GM23338 (cell line): Measurements from ENCODE around the gene E4F1. TPM values are rescaled to one million over a fixed set of nuclear protein-coding genes. Genes with fewer than 3 reads are reported as not detected.

ENCODE experiments used
- ATAC-seq: fragments of 200-7000 bp; cut with Tn5 transposase; 3 replicates; pipeline ENCODE4 v1.9.1; 2020
- DNase-seq: peaks from one replicate; pipeline ENCODE4 v3.0.0-alpha.2; 2015; ENCODE audit warnings: low spot score
- H2AFZ ChIP-seq: fragments of 200-600 bp; sonication (generic); 2 replicates; pipeline ENCODE4 v1.8.0; 2016; ENCODE audit warnings: antibody characterized with exemption, mild to moderate bottlenecking, moderate library complexity
- H3F3A ChIP-seq: fragments of 200-600 bp; sonication (generic); replicated peaks from 2 replicates; pipeline ENCODE4 v1.8.0; 2017; ENCODE audit warnings: antibody characterized with exemption, mixed run types, low read depth
- H3K27ac ChIP-seq: fragments of 200-600 bp; sonication (generic); 2 replicates; pipeline ENCODE4 v1.6.1; 2016; ENCODE audit warnings: low read depth
- H3K27me3 ChIP-seq: fragments of 200-600 bp; sonication (generic); 2 replicates; pipeline ENCODE4 v1.8.0; 2016; ENCODE audit warnings: mild to moderate bottlenecking, mixed run types, moderate library complexity; ENCODE audit not compliant: insufficient read depth
- H3K36me3 ChIP-seq: fragments of 200-600 bp; sonication (generic); 2 replicates; pipeline ENCODE4 v1.8.0; 2016; ENCODE audit warnings: mild to moderate bottlenecking; ENCODE audit not compliant: insufficient read depth
- H3K4me1 ChIP-seq: fragments of 200-600 bp; sonication (generic); 2 replicates; pipeline ENCODE4 v1.8.0; 2016; ENCODE audit warnings: mild to moderate bottlenecking, moderate library complexity; ENCODE audit not compliant: insufficient read depth
- H3K4me2 ChIP-seq: fragments of 200-600 bp; sonication (generic); 2 replicates; pipeline ENCODE4 v1.7.1; 2017; ENCODE audit warnings: mixed run types
- H3K4me3 ChIP-seq: fragments of 200-600 bp; sonication (generic); 2 replicates; pipeline ENCODE4 v1.6.1; 2016; ENCODE audit warnings: mixed run types
- H3K79me2 ChIP-seq: fragments of 200-600 bp; sonication (generic); replicated peaks from 2 replicates; pipeline ENCODE4 v1.8.0; 2017; ENCODE audit warnings: mild to moderate bottlenecking; ENCODE audit not compliant: insufficient read depth
- H3K9me2 ChIP-seq: fragments of 200-600 bp; sonication (generic); 2 replicates; pipeline ENCODE4 v1.8.0; 2017; ENCODE audit not compliant: insufficient read depth
- H4K20me1 ChIP-seq: fragments of 200-600 bp; sonication (generic); replicated peaks from 2 replicates; pipeline ENCODE4 v1.8.0; 2017; ENCODE audit warnings: mild to moderate bottlenecking; ENCODE audit not compliant: insufficient read depth
- H3K27ac Mint-ChIP-seq: 2 replicates; pipeline ENCODE4 v1.8.0; 2020; ENCODE audit warnings: inconsistent platforms, mild to moderate bottlenecking, moderate library complexity, mixed read lengths
- H3K27me3 Mint-ChIP-seq: 3 replicates; pipeline ENCODE4 v1.8.0; 2022; ENCODE audit warnings: low read depth, mild to moderate bottlenecking, moderate library complexity, mixed read lengths, inconsistent platforms; ENCODE audit not compliant: insufficient read depth, poor library complexity
- H3K36me3 Mint-ChIP-seq: 3 replicates; pipeline ENCODE4 v1.8.0; 2021; ENCODE audit warnings: low read depth, mild to moderate bottlenecking, inconsistent platforms, moderate library complexity, mixed read lengths
- H3K4me1 Mint-ChIP-seq: 3 replicates; pipeline ENCODE4 v1.8.0; 2020; ENCODE audit warnings: mild to moderate bottlenecking, inconsistent platforms, mixed read lengths
- H3K4me3 Mint-ChIP-seq: 3 replicates; pipeline ENCODE4 v1.8.0; 2021; ENCODE audit warnings: moderate library complexity, mild to moderate bottlenecking, inconsistent platforms, mixed read lengths
- H3K9me3 Mint-ChIP-seq: 3 replicates; pipeline ENCODE4 v1.8.0; 2020; ENCODE audit warnings: moderate library complexity, mild to moderate bottlenecking, inconsistent platforms, mixed read lengths
- CREB1 ChIP-seq: fragments of 250-450 bp; sonication (Bioruptor Pico); IDR thresholded peaks from 2 replicates; pipeline ENCODE4 v1.5.0; 2020; ENCODE audit warnings: low read depth, mild to moderate bottlenecking, moderate library complexity
- EZH2 ChIP-seq: fragments of 200-600 bp; sonication (generic); IDR thresholded peaks from one replicate; pipeline ENCODE4 v1.8.0; 2017; ENCODE audit warnings: antibody characterized with exemption, mild to moderate bottlenecking, low read depth; ENCODE audit not compliant: unreplicated experiment
- EZH2phosphoT487 ChIP-seq: fragments of 200-600 bp; sonication (generic); IDR thresholded peaks from one replicate; pipeline ENCODE4 v1.8.1; 2018; ENCODE audit warnings: antibody characterized with exemption; ENCODE audit not compliant: unreplicated experiment
- JUNB ChIP-seq: IDR thresholded peaks from one replicate; pipeline ENCODE4 v1.6.1; 2016; ENCODE audit warnings: antibody characterized with exemption; ENCODE audit not compliant: unreplicated experiment
- NANOG ChIP-seq: IDR thresholded peaks from 2 replicates; pipeline ENCODE4 v1.6.1; 2016; ENCODE audit warnings: antibody characterized with exemption, borderline replicate concordance
- POLR2AphosphoS5 ChIP-seq: IDR thresholded peaks from 2 replicates; pipeline ENCODE4 v1.6.1; 2016; ENCODE audit warnings: antibody characterized with exemption, low read depth
- STAT1 ChIP-seq: IDR thresholded peaks from one replicate; pipeline ENCODE4 v1.6.1; 2016; ENCODE audit warnings: antibody characterized with exemption; ENCODE audit not compliant: unreplicated experiment
- ZNF114 ChIP-seq: fragments of 250-450 bp; sonication (Bioruptor Pico); IDR thresholded peaks from 2 replicates; pipeline ENCODE4 v1.5.0; 2020; ENCODE audit warnings: mild to moderate bottlenecking, moderate library complexity
- ZNF331 ChIP-seq: fragments of 250-450 bp; sonication (Bioruptor Pico); IDR thresholded peaks from 2 replicates; pipeline ENCODE4 v1.5.0; 2020; ENCODE audit warnings: low read depth, mild to moderate bottlenecking, moderate library complexity
- polyA plus RNA-seq: library from polyadenylated mRNA; unstranded; fragments of >200 nt; fragmentation: Nextera tagmentation; extraction: Ambion mirVana; gene quantifications from 2 replicates; pipeline ENCODE4 v1.2.1, GENCODE V29; 2016
- total RNA-seq: library from RNA; depleted of rRNA; stranded (reverse); fragments of >200 nt; shearing (Covaris generic); gene quantifications from 2 replicates; pipeline ENCODE4 v1.2.3, GENCODE V29; 2014
- TF ChIP-seq, protein P1 (sequence below), 2 experiments: fragments of 200-600 bp in 1 of 2; sonication (generic) in 1 of 2; conservative IDR thresholded peaks; 2 replicates each; pipeline versions ENCODE4 v1.5.1 to v1.6.1; 2016 to 2017; ENCODE audit warnings: antibody characterized with exemption in 2 of 2, low read depth in 2 of 2, mild to moderate bottlenecking in 2 of 2, moderate library complexity in 1 of 2
- TF ChIP-seq, protein P2 (sequence below): fragments of 250-450 bp; sonication (Bioruptor Pico); IDR thresholded peaks from 2 replicates; pipeline ENCODE4 v1.5.0; 2020; ENCODE audit warnings: mild to moderate bottlenecking, moderate library complexity
- TF ChIP-seq, protein P3 (sequence below): IDR thresholded peaks from one replicate; pipeline ENCODE4 v1.6.1; 2018; ENCODE audit warnings: antibody characterized with exemption; ENCODE audit not compliant: unreplicated experiment
- TF ChIP-seq, protein P4 (sequence below): IDR thresholded peaks from 2 replicates; pipeline ENCODE4 v1.6.1; 2016; ENCODE audit warnings: antibody characterized with exemption

Gene E4F1
- total and polyA plus RNA-seq, 2 experiments from 2014 or later: 22.6 to 45.5 TPM

DNA sequence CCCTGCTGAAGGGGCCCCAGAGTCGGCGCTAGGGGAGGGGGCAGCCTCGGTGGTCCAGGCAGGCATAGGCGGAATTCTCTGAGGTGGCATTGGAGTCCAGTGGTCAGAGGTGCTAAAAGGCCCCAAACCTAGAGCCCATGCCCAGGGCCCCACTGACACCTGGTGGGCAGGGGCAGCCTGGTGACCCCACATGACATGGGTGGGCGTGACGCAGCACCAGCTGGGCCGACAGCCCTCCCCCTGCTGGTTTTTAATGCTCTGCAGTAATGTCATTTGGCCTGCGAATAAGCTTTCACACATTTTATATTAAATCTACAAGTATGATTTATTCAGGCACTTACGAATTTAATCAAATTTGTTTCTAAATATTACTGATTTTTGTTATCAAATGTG, 46.7 kb downstream of the E4F1 start:
- ATAC-seq (no peak), DNase-seq (no peak)
- Histone ChIP-seq H3K4me2 (no peak overlapping the region), H3K27me3 (no peaks in the 10 kb centered on the region), H3K36me3 (no peaks in the 10 kb centered on the region), H3K79me2 (peaks cover 38% of the 10 kb centered on the region), H3K4me1 (peaks cover 20% of the 10 kb centered on the region), H2AFZ (no peak overlapping the region), H3K9me2 (no peaks in the 10 kb centered on the region), H4K20me1 (peaks cover 24% of the 10 kb centered on the region), H3K27ac (no peak overlapping the region), H3K4me3 (no peak overlapping the region), H3F3A (peaks cover 13% of the 10 kb centered on the region; the same call in 1 of the 2 replicates)
- H3K36me3 Mint-ChIP-seq: peaks cover 23% of the 10 kb centered on the region
- no peak overlapping the region for H3K27ac Mint-ChIP-seq
- TF ChIP-seq NANOG (no peak), ZNF114 (no peak), STAT1 (no peak), EZH2 (no peak), JUNB (no peak), POLR2AphosphoS5 (no peak), CREB1 (CRISPR knock-in tag) (no peak), ZNF331 (CRISPR knock-in tag) (no peak), EZH2phosphoT487 (no peak)
- TF ChIP-seq, protein P1, sequence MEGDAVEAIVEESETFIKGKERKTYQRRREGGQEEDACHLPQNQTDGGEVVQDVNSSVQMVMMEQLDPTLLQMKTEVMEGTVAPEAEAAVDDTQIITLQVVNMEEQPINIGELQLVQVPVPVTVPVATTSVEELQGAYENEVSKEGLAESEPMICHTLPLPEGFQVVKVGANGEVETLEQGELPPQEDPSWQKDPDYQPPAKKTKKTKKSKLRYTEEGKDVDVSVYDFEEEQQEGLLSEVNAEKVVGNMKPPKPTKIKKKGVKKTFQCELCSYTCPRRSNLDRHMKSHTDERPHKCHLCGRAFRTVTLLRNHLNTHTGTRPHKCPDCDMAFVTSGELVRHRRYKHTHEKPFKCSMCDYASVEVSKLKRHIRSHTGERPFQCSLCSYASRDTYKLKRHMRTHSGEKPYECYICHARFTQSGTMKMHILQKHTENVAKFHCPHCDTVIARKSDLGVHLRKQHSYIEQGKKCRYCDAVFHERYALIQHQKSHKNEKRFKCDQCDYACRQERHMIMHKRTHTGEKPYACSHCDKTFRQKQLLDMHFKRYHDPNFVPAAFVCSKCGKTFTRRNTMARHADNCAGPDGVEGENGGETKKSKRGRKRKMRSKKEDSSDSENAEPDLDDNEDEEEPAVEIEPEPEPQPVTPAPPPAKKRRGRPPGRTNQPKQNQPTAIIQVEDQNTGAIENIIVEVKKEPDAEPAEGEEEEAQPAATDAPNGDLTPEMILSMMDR (conservative IDR thresholded peaks at IDR 0.05; ENCODE audit: low read depth in 2 of 2): no peak
- TF ChIP-seq, protein P2, sequence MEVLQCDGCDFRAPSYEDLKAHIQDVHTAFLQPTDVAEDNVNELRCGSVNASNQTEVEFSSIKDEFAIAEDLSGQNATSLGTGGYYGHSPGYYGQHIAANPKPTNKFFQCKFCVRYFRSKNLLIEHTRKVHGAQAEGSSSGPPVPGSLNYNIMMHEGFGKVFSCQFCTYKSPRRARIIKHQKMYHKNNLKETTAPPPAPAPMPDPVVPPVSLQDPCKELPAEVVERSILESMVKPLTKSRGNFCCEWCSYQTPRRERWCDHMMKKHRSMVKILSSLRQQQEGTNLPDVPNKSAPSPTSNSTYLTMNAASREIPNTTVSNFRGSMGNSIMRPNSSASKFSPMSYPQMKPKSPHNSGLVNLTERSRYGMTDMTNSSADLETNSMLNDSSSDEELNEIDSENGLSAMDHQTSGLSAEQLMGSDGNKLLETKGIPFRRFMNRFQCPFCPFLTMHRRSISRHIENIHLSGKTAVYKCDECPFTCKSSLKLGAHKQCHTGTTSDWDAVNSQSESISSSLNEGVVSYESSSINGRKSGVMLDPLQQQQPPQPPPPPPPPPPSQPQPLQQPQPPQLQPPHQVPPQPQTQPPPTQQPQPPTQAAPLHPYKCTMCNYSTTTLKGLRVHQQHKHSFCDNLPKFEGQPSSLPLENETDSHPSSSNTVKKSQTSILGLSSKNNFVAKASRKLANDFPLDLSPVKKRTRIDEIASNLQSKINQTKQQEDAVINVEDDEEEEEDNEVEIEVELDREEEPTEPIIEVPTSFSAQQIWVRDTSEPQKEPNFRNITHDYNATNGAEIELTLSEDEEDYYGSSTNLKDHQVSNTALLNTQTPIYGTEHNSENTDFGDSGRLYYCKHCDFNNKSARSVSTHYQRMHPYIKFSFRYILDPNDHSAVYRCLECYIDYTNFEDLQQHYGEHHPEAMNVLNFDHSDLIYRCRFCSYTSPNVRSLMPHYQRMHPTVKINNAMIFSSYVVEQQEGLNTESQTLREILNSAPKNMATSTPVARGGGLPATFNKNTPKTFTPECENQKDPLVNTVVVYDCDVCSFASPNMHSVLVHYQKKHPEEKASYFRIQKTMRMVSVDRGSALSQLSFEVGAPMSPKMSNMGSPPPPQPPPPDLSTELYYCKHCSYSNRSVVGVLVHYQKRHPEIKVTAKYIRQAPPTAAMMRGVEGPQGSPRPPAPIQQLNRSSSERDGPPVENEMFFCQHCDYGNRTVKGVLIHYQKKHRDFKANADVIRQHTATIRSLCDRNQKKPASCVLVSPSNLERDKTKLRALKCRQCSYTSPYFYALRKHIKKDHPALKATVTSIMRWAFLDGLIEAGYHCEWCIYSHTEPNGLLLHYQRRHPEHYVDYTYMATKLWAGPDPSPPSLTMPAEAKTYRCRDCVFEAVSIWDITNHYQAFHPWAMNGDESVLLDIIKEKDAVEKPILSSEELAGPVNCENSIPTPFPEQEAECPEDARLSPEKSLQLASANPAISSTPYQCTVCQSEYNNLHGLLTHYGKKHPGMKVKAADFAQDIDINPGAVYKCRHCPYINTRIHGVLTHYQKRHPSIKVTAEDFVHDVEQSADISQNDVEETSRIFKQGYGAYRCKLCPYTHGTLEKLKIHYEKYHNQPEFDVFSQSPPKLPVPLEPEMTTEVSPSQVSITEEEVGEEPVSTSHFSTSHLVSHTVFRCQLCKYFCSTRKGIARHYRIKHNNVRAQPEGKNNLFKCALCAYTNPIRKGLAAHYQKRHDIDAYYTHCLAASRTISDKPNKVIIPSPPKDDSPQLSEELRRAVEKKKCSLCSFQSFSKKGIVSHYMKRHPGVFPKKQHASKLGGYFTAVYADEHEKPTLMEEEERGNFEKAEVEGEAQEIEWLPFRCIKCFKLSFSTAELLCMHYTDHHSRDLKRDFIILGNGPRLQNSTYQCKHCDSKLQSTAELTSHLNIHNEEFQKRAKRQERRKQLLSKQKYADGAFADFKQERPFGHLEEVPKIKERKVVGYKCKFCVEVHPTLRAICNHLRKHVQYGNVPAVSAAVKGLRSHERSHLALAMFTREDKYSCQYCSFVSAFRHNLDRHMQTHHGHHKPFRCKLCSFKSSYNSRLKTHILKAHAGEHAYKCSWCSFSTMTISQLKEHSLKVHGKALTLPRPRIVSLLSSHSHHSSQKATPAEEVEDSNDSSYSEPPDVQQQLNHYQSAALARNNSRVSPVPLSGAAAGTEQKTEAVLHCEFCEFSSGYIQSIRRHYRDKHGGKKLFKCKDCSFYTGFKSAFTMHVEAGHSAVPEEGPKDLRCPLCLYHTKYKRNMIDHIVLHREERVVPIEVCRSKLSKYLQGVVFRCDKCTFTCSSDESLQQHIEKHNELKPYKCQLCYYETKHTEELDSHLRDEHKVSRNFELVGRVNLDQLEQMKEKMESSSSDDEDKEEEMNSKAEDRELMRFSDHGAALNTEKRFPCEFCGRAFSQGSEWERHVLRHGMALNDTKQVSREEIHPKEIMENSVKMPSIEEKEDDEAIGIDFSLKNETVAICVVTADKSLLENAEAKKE (CRISPR knock-in tag): no peak
- TF ChIP-seq, protein P3, sequence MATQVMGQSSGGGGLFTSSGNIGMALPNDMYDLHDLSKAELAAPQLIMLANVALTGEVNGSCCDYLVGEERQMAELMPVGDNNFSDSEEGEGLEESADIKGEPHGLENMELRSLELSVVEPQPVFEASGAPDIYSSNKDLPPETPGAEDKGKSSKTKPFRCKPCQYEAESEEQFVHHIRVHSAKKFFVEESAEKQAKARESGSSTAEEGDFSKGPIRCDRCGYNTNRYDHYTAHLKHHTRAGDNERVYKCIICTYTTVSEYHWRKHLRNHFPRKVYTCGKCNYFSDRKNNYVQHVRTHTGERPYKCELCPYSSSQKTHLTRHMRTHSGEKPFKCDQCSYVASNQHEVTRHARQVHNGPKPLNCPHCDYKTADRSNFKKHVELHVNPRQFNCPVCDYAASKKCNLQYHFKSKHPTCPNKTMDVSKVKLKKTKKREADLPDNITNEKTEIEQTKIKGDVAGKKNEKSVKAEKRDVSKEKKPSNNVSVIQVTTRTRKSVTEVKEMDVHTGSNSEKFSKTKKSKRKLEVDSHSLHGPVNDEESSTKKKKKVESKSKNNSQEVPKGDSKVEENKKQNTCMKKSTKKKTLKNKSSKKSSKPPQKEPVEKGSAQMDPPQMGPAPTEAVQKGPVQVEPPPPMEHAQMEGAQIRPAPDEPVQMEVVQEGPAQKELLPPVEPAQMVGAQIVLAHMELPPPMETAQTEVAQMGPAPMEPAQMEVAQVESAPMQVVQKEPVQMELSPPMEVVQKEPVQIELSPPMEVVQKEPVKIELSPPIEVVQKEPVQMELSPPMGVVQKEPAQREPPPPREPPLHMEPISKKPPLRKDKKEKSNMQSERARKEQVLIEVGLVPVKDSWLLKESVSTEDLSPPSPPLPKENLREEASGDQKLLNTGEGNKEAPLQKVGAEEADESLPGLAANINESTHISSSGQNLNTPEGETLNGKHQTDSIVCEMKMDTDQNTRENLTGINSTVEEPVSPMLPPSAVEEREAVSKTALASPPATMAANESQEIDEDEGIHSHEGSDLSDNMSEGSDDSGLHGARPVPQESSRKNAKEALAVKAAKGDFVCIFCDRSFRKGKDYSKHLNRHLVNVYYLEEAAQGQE: no peak
- TF ChIP-seq, protein P4, sequence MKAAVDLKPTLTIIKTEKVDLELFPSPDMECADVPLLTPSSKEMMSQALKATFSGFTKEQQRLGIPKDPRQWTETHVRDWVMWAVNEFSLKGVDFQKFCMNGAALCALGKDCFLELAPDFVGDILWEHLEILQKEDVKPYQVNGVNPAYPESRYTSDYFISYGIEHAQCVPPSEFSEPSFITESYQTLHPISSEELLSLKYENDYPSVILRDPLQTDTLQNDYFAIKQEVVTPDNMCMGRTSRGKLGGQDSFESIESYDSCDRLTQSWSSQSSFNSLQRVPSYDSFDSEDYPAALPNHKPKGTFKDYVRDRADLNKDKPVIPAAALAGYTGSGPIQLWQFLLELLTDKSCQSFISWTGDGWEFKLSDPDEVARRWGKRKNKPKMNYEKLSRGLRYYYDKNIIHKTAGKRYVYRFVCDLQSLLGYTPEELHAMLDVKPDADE: no peak
- no peaks in the 10 kb centered on the region; the same call in 2 of the 3 replicates for H3K9me3 Mint-ChIP-seq
- H3K4me1 Mint-ChIP-seq: peaks cover 19% of the 10 kb centered on the region
- H3K4me3 Mint-ChIP-seq: no peak overlapping the region; the same call in 2 of the 3 replicates
- peaks cover 10% of the 10 kb centered on the region for H3K27me3 Mint-ChIP-seq
